ENCODE measurements around the gene PXYLP1.

PXYLP1 gene

DNA sequence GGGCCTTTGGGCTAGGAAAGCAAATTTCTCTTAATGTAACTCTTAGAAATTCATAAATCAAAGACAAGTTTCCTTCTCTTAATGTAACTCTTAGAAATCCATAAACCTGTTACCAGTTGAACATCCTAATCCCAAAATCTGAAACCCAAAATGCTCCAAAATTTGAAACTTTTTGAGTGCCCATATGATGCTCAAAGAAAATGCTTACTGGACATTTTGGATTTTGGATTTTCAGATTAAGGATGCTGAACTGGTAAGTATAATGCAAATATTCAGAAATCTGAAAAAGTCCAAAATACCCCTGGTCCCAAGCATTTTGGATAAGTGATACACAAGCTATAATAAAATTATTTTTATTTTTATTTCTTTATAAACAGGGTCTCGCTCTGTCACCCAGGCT lies 85.2 kb downstream of the PXYLP1 start:
- ChIA-PET CTCF (no interaction called here), POLR2A (ENCODE audit: low non-redundant PET) (no interaction called here)
- no peak for DNase-seq (ENCODE audit: low spot score)
- TF ChIP-seq, protein P1, sequence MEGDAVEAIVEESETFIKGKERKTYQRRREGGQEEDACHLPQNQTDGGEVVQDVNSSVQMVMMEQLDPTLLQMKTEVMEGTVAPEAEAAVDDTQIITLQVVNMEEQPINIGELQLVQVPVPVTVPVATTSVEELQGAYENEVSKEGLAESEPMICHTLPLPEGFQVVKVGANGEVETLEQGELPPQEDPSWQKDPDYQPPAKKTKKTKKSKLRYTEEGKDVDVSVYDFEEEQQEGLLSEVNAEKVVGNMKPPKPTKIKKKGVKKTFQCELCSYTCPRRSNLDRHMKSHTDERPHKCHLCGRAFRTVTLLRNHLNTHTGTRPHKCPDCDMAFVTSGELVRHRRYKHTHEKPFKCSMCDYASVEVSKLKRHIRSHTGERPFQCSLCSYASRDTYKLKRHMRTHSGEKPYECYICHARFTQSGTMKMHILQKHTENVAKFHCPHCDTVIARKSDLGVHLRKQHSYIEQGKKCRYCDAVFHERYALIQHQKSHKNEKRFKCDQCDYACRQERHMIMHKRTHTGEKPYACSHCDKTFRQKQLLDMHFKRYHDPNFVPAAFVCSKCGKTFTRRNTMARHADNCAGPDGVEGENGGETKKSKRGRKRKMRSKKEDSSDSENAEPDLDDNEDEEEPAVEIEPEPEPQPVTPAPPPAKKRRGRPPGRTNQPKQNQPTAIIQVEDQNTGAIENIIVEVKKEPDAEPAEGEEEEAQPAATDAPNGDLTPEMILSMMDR (conservative IDR thresholded peaks at IDR 0.05; ENCODE audit: low read depth): no peak
- no peak overlapping the region for H3K27ac ChIP-seq

DNA sequence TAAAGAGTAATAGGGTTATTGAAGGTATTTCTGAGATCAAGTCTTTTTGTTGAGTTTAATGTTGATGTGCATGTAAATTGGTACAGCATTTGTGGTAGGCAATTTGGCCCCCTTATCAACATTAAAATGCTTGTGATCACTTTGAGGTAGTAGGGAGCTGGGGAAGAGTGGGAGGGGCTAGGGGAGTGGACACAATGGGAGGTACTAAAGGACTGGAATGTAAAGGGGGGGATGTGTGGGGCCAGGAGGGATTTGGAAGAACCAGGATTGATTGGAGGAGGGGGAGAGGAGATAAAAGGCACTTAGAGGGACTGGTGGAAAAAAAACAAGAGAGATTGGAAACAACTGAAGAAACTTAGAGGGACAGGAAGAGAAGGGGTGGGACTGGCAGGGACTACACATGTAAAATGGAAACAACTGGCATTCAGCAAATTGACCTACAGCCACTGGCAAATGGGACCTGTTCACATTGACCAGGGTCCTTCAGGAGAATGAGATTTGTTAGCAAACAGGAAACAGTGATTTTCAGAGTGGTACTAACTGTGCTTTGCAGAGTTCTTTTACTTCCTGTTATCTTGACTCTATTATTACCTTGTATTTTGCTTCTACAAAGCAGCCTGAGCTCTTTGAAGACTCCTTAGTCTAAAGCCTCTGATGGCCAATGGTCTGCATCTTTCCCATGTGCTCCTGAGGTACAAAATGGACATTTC lies 88.9 kb downstream of the PXYLP1 start:
- no peak overlapping the region for H3K27ac ChIP-seq
- TF ChIP-seq, protein P1 (conservative IDR thresholded peaks at IDR 0.05; ENCODE audit: low read depth): no peak
- DNase-seq (ENCODE audit: low spot score): no peak
- POLR2A ChIA-PET (ENCODE audit: low non-redundant PET): no interaction called here
- CTCF ChIA-PET: interaction anchor here (2.5 kb wide), 1 partner anchor 9 kb away, joined by 13 read pairs; no protein-coding TSS in a partner anchor

DNA sequence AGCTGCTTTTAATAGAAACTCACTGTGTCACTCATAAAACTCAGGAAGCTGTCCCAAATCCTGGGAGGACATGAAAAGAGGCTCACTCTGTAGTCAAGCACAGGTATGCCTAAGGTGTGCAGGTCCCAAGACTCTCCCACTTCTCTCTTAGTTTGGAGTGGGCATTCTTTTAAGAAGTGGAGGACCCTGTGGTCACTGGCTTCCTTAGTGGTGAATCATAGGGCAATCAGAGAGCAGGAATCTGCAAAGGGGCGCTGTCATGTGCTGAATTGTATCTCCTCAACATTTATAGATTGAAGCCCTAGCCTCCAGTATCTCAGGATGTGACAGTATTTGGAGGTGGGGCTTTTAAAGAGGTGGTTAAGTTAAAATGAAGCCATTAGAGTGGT lies 89.5 kb downstream of the PXYLP1 start:
- H3K27ac ChIP-seq: no peak overlapping the region
- ChIA-PET POLR2A (ENCODE audit: low non-redundant PET) (no interaction called here), CTCF (interaction anchor here (2.5 kb wide), 1 partner anchor 9 kb away, joined by 13 read pairs; no protein-coding TSS in a partner anchor)
- DNase-seq (ENCODE audit: low spot score): no peak
- TF ChIP-seq, protein P1 (conservative IDR thresholded peaks at IDR 0.05; ENCODE audit: low read depth): no peak

DNA sequence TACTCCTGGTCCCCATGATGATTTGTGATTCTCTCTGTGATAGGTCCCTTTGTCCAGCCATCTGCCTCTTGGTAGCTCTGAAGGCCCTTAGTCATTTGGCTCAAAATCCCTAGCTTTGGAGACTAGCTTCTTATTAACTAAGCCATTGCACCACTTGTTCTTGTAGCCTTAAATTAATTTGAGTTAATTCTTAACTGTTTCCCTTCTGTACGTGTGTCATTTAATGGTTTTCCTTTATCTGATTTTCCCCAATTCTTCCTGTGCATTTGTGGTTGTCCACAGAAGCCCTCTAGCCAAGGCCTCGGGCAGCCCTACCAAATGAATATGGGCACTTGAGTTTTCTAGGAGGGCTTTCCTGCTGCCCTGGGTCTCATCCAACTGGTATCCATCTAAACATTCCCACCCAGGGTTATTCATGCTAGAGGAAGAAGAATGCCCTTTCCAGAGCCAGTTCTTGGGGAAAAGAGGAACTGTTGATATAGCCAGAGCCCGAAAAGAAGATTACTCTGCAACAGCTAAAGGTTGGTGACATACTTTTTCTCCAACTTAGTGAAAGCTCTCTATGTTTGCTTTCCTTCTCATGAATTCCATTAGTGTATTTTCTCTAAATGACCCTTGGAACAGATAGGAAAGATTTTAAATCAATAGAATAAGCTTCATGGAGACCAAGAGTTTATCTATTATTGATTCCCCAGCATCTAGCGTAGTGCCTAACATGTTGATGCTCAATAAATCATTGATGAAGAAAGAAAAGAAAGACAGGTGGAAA lies 92.5 kb downstream of the PXYLP1 start:
- TF ChIP-seq, protein P1 (conservative IDR thresholded peaks at IDR 0.05; ENCODE audit: low read depth): no peak
- ChIA-PET CTCF (no interaction called here), POLR2A (ENCODE audit: low non-redundant PET) (no interaction called here)
- no peak overlapping the region for H3K27ac ChIP-seq
- no peak for DNase-seq (ENCODE audit: low spot score)

DNA sequence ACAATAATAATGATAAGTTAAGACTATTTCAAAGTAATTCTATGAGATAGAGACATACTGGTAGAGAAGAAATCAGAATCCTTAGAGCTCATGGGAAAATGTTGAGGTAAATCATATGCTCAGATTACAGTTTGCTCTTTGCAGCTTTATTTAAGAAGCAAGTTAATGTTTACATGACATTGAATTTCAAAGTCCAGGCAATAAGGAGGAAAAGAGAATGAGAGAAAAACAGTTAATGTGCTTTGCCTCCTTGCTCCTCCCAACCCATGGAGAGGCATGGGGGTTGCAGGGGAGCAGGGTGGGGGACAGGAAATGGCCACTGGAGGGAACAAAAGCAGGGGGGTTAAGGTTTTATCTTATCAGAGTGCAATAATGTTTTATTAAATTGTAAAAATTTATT lies 94.5 kb downstream of the PXYLP1 start:
- DNase-seq (ENCODE audit: low spot score): no peak
- CTCF ChIA-PET: no interaction called here

DNA sequence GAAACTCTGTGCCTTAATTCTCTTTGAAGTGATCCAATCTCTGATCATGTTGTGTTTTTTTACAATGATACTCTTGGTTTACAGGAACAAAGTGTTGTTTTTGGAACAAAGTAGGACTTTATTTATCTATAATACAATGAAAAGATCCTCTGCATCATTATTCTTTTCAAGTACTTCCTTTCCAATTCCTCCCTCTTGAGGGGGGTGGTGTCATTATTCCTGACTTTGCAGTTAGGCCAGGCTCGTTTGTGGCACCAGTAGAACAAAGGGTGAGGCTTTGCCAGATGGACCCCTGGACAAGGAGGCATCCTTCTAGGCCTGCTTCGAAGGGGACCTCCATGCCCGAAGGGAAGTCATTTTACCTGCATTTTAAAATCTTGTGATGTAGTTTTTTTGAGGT lies 95.0 kb downstream of the PXYLP1 start:
- TF ChIP-seq, protein P1 (conservative IDR thresholded peaks at IDR 0.05; ENCODE audit: low read depth): no peak
- ChIA-PET POLR2A (ENCODE audit: low non-redundant PET) (no interaction called here), CTCF (no interaction called here)
- H3K27ac ChIP-seq: no peak overlapping the region
- no peak for DNase-seq (ENCODE audit: low spot score)

More for the DNA sequence above, 94.5 kb downstream of the PXYLP1 start:
- H3K27ac ChIP-seq: no peak overlapping the region
- POLR2A ChIA-PET (ENCODE audit: low non-redundant PET): no interaction called here
- TF ChIP-seq, protein P1 (conservative IDR thresholded peaks at IDR 0.05; ENCODE audit: low read depth): no peak
